Transverse colon (tissue), 4 donors: Measurements from ENCODE around the gene FAM117B. TPM values are rescaled to one million over a fixed set of nuclear protein-coding genes. Genes with fewer than 3 reads are reported as not detected.

Experiments used
- DNase-seq: peaks from one replicate; pipeline ENCODE4 v3.0.0-alpha.2; 2019
- H3K27ac ChIP-seq, 4 donors: fragments of 200-600 bp; sonication (generic); 2 replicates each; pipeline ENCODE4 v1.5.1; 2016 to 2018; ENCODE audit warnings: inconsistent platforms in 4 of 4
- H3K27me3 ChIP-seq: fragments of 200-600 bp; sonication (generic); 2 replicates; pipeline ENCODE4 v1.5.1; 2017; ENCODE audit warnings: inconsistent platforms
- H3K36me3 ChIP-seq, 4 donors: fragments of 200-600 bp; sonication (generic); 2 replicates each; pipeline ENCODE4 v1.5.1; 2017 to 2019; ENCODE audit warnings: inconsistent platforms in 4 of 4
- H3K4me1 ChIP-seq, 4 donors: fragments of 200-600 bp; sonication (generic); 2 replicates each; pipeline ENCODE4 v1.5.1; 2017 to 2020; ENCODE audit warnings: inconsistent platforms in 4 of 4
- H3K4me3 ChIP-seq, 4 donors: fragments of 200-600 bp; sonication (generic); 1 replicate in 1 of 4; 2 replicates in 3 of 4; pipeline versions ENCODE4 v1.5.1 to v1.6.1; 2017 to 2019; ENCODE audit warnings: inconsistent platforms in 4 of 4
- H3K9me3 ChIP-seq, 2 donors: fragments of 200-600 bp; sonication (generic); 2 replicates each; pipeline ENCODE4 v1.5.1; 2017 to 2019; ENCODE audit warnings: inconsistent platforms in 2 of 2
- CTCF ChIP-seq, 5 experiments: fragments of 200-600 bp in 3 of 5; fragments of 450-650 bp in 2 of 5; sonication (generic) in 3 of 5; IDR thresholded peaks; 1 replicate in 2 of 5; 2 replicates in 3 of 5; pipeline ENCODE4 v1.5.1; 2016 to 2017; ENCODE audit warnings: antibody characterized with exemption in 5 of 5, inconsistent platforms in 3 of 5, mild to moderate bottlenecking in 2 of 5, moderate library complexity in 1 of 5
- EP300 ChIP-seq: sonication (generic); formaldehyde crosslinking; IDR thresholded peaks from one replicate; pipeline ENCODE4 v1.6.1; 2017; ENCODE audit warnings: antibody characterized with exemption, low read depth
- POLR2A ChIP-seq: fragments of 450-650 bp; IDR thresholded peaks from one replicate; pipeline ENCODE4 v1.6.1; 2016; ENCODE audit warnings: antibody characterized with exemption, mild to moderate bottlenecking, moderate library complexity
- POLR2AphosphoS5 ChIP-seq, 3 donors: sonication (generic); formaldehyde crosslinking; IDR thresholded peaks; one replicate each; pipeline ENCODE4 v1.6.1; 2016; ENCODE audit warnings: antibody characterized with exemption in 3 of 3
- WGBS, 2 donors: methylation state at CpG; one replicate each; pipeline ENCODE4 v1.1.5; 2018; ENCODE audit warnings: low coverage in 1 of 2; 5-methylcytosine and 5-hydroxymethylcytosine counted together
- in situ Hi-C, 4 donors: fragments of 200-750 bp; cut with MboI; loops; one replicate each; pipeline versions ENCODE4 v1.15.0 to v1.15.1; 2017; ENCODE audit warnings: low sequenced_read_pairs in 3 of 4, low pct_ligation_motif_present in 1 of 4, low pct_unique_long_range_greater_than_20kb in 1 of 4
- intact Hi-C: fragments of 100-400 bp; cut with DNase I; formaldehyde crosslinking; loops from one replicate; pipeline ENCODE4 v1.15.1; 2023; ENCODE audit warnings: low total_unique reads
- total RNA-seq, 4 donors: library from RNA; depleted of rRNA; stranded (reverse); fragments of >200 nt; gene quantifications; one replicate each; pipeline ENCODE4 v1.1.0, GENCODE V29; 2016

The FAM117B gene
- total RNA-seq, 4 donors from 2014 or later, result 11.1 to 21.3 (median 18.1) TPM

GRCh38 chr2:202643012-202643858 is 8.5 kb downstream of the FAM117B start:
- Histone ChIP-seq H3K9me3 (no peaks in the 10 kb centered on the region), H3K4me1 (peaks cover 3 to 48% (median 24%) of the 10 kb centered on the region in 4 donors), H3K36me3 (no peaks in the 10 kb centered on the region), H3K4me3 (no peak overlapping the region), H3K27ac (peak overlapping the region; percentile 61 to 82 (median 70)), H3K27me3 (no peaks in the 10 kb centered on the region)
- WGBS, 2 donors, result 23 to 49% methylated on average over 4 to 5 of the region's 5 CpGs
- DNase-seq, result no peak
- no peak for TF ChIP-seq POLR2A
- TF ChIP-seq CTCF (IDR thresholded peaks at IDR 0.05), result no peak
- no peak for TF ChIP-seq EP300
- TF ChIP-seq POLR2AphosphoS5 (IDR thresholded peaks at IDR 0.05), result no peak
- intact Hi-C loops (no loop called here), in situ Hi-C loops (no loop called here)

GRCh38 chr2:202652119-202652518 is 17.4 kb downstream of the FAM117B start:
- Histone ChIP-seq H3K9me3 (no peaks in the 10 kb centered on the region), H3K4me3 (no peak overlapping the region), H3K4me1 (peaks cover 0 to 21% (median 4%) of the 10 kb centered on the region in 4 donors), H3K27ac (no peak overlapping the region), H3K36me3 (no peaks in the 10 kb centered on the region), H3K27me3 (no peaks in the 10 kb centered on the region)
- WGBS, 2 donors, result 84 to 95% methylated on average over 4 of the region's 4 CpGs
- in situ Hi-C loops (no loop called here), intact Hi-C loops (no loop called here)
- TF ChIP-seq EP300 (no peak), POLR2AphosphoS5 (IDR thresholded peaks at IDR 0.05) (no peak), CTCF (IDR thresholded peaks at IDR 0.05) (no peak), POLR2A (no peak)
- no peak for DNase-seq

GRCh38 chr2:202653890-202654289 is 19.1 kb downstream of the FAM117B start:
- intact Hi-C loops, result no loop called here
- H3K27ac ChIP-seq, result no peak overlapping the region
- no peak for DNase-seq
- no peak for TF ChIP-seq POLR2AphosphoS5 (IDR thresholded peaks at IDR 0.05)
- TF ChIP-seq EP300, result no peak
- no peak for TF ChIP-seq POLR2A
- TF ChIP-seq CTCF (IDR thresholded peaks at IDR 0.05), result no peak
- 83 to 89% methylated on average over 4 of the region's 4 CpGs for WGBS, 2 donors
- H3K4me3 ChIP-seq, result no peak overlapping the region
- in situ Hi-C loops, result no loop called here
- peaks cover 0 to 15% (median 4%) of the 10 kb centered on the region in 4 donors for H3K4me1 ChIP-seq
- no peaks in the 10 kb centered on the region for H3K36me3 ChIP-seq
- no peaks in the 10 kb centered on the region for H3K9me3 ChIP-seq
- H3K27me3 ChIP-seq, result no peaks in the 10 kb centered on the region

GRCh38 chr2:202657876-202658275 is 23.1 kb downstream of the FAM117B start:
- intact Hi-C loops, result no loop called here

More at GRCh38 chr2:202657876-202658275, 23.1 kb downstream of the FAM117B start:
- H3K27me3 ChIP-seq, result no peaks in the 10 kb centered on the region
- H3K4me3 ChIP-seq, result no peak overlapping the region
- H3K4me1 ChIP-seq, result peaks cover 0 to 15% (median 4%) of the 10 kb centered on the region in 4 donors
- TF ChIP-seq CTCF (IDR thresholded peaks at IDR 0.05) (no peak), POLR2AphosphoS5 (IDR thresholded peaks at IDR 0.05) (no peak), POLR2A (no peak), EP300 (no peak)
- in situ Hi-C loops, result no loop called here
- DNase-seq, result no peak
- no peak overlapping the region for H3K27ac ChIP-seq
- H3K9me3 ChIP-seq, result no peaks in the 10 kb centered on the region
- no peaks in the 10 kb centered on the region for H3K36me3 ChIP-seq
